ENCODE measurements around the gene CPM.
"Not testable (repeated sequence)": the region's sequence is repeated elsewhere in the genome, so short reads cannot be mapped to it uniquely, and the experiment has no call there.

CPM gene

GRCh38 chr12:68806488-68807237 lies 126.3 kb downstream of the CPM start:
- DNase-seq (ENCODE audit: low read depth): no peak

- no peak for DNase-seq (ENCODE audit: low read depth)
Observed at GRCh38 chr12:68805592-68806120, 127.3 kb downstream of the CPM start.

GRCh38 chr12:68804657-68805591 lies 128.0 kb downstream of the CPM start:
- DNase-seq (ENCODE audit: low read depth): no peak

- DNase-seq (ENCODE audit: low read depth): no peak
Observed at GRCh38 chr12:68803948-68804656, 128.9 kb downstream of the CPM start.

GRCh38 chr12:68802911-68803651 lies 129.9 kb downstream of the CPM start:
- not testable (repeated sequence) for DNase-seq (ENCODE audit: low read depth)

- DNase-seq (ENCODE audit: low read depth): not testable (repeated sequence)
Observed at GRCh38 chr12:68802372-68802745, 130.6 kb downstream of the CPM start.
